Measurements from ENCODE around the gene PLD4.
"Not testable (repeated sequence)": the region's sequence is repeated elsewhere in the genome, so short reads cannot be mapped to it uniquely, and the experiment has no call there.

PLD4 gene

DNA sequence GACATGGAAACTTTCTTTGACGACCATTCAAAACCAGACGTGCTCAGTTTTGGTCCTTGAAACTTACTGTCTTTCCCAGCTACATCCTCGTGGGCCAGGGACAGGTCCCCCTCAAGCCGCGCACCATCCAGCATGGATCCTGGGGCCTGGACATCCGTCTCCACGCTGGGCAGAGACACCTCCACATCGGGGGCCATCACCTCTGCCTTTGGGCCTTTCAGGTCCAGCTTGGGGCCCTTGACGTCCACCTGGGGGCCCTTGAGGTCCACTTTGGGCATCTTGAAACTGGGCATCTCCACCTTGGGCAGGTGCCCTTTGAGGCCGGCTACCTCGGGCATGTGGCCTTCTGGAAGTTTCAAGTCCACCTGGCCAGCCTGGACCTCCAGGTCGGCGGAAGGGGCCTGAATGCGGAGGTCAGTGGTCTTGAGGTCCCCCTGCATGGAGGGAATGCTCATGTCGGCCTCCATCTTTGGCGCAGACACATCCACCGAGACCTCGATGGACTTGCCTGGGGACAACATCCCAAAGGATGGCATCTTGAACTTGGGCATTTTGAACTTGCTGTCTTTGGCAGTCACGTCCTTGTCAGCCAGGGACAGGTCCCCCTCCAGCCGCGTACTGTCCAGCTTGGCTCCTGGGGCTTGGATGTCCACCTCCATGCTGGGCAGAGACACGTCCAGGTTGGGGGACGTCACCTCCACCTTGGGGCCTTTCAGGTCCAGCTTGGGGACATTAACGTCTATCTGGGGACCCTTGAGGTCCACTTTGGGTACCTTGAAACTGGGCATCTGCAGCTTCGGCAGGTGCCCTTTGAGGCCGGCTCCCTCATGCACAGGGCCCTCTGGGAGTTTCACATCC lies 17.1 kb downstream of the PLD4 start:
- DNase-seq (ENCODE audit: low spot score) = no peak

DNA sequence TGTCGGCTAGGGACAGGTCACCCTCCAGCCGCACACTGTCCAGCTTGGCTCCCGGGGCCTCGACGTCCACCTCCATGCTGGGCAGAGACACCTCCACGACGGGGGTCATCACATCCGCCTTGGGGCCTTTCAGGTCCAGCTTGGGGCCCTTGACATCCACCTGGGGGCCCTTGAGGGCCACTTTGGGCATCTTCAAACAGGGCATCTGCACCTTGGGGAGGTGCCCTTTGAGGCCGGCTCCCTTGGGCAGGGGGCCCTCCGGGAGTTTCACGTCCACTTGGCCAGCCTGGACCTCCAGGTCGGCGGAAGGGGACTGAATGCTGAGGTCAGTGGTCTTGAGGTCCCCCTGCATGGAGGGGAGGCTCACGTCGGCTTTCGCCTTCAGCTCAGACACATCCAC lies 17.9 kb downstream of the PLD4 start:
- DNase-seq (ENCODE audit: low spot score) = no peak

- not testable (repeated sequence) for DNase-seq (ENCODE audit: low spot score)
Observed at GRCh38 chr14:104943216-104944015, 18.7 kb downstream of the PLD4 start.

GRCh38 chr14:104944016-104944308 lies 19.3 kb downstream of the PLD4 start:
- DNase-seq (ENCODE audit: low spot score) = not testable (repeated sequence)

DNA sequence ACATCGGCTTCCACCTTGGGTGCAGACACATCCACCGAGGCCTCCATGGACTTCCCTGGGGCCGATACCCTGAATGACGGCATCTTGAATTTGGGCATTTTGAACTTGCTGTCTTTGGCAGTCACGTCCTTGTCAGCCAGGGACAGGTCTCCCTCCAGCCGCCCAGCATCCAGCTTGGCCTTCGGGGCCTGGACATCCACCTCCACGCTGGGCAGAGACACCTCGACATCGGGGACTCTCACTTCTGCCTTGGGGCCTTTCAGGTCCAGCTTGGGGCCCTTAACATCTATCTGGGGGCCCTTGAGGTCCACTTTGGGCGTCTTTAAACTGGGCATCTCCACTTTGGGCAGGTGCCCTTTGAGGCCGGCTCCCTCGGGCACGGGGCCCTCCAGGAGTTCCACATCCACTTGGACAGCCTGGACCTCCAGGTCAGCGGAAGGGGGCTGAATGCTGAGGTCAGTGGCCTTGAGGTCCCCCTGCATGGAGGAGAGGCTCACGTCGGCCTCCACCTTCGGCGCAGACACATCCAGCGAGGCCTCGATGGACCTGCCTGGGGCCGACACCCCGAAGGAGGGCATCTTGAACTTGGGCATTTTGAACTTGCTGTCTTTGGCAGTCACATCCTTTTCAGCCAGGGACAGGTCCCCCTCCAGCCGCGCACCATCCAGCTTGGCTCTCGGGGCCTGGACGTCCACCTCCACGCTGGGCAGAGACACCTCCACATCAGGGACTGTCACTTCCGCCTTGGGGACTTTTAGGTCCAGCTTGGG lies 19.9 kb downstream of the PLD4 start:
- DNase-seq (ENCODE audit: low spot score) = not testable (repeated sequence)

- DNase-seq (ENCODE audit: low spot score) = not testable (repeated sequence)
Observed at GRCh38 chr14:104945266-104945665, 20.6 kb downstream of the PLD4 start.

- not testable (repeated sequence) for DNase-seq (ENCODE audit: low spot score)
Observed at GRCh38 chr14:104945986-104946965, 21.6 kb downstream of the PLD4 start.

- DNase-seq (ENCODE audit: low spot score) = not testable (repeated sequence)
Observed at GRCh38 chr14:104947201-104947600, 22.5 kb downstream of the PLD4 start.

GRCh38 chr14:104947881-104948735 lies 23.4 kb downstream of the PLD4 start:
- not testable (repeated sequence) for DNase-seq (ENCODE audit: low spot score)

GRCh38 chr14:104948736-104949031 lies 24.0 kb downstream of the PLD4 start:
- DNase-seq (ENCODE audit: low spot score) = no peak

GRCh38 chr14:104949406-104949955 lies 24.8 kb downstream of the PLD4 start:
- not testable (repeated sequence) for DNase-seq (ENCODE audit: low spot score)

- DNase-seq (ENCODE audit: low spot score) = no peak
Observed at GRCh38 chr14:104950021-104950420, 25.3 kb downstream of the PLD4 start.

- DNase-seq (ENCODE audit: low spot score) = not testable (repeated sequence)
Observed at GRCh38 chr14:104950701-104951100, 26.0 kb downstream of the PLD4 start.

DNA sequence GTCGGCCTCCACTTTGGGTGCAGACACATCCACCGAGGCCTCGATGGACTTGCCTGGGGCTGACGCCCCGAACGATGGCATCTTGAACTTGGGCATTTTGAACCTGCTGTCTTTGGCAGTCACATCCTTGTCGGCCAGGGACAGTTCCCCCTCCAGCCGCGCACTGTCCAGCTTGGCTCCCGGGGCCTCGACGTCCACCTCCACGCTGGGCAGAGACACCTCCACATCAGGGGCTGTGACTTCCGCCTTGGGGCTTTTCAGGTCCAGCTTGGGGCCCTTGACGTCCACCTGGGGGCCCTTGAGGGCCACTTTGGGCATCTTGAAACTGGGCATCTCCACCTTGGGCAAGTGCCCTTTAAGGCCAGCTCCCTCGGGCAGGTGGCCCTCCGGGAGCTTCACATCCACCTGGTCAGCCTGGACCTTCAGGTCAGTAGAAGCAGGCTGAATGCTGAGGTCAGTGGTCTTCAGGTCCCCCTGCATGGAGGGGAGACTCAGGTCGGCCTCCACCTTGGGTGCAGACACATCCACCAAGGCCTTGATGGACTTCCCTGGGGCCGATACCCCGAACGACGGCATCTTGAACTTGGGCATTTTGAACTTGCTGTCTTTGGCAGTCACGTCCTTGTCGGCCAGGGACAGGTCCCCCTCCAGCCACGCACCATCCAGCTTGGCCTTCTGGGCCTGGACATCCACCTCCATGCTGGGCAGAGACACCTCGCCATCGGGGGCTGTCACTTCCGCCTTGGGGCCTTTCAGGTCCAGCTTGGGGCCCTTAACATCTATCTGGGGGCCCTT lies 27.4 kb downstream of the PLD4 start:
- not testable (repeated sequence) for DNase-seq (ENCODE audit: low spot score)

- no peak for DNase-seq (ENCODE audit: low spot score)
Observed at GRCh38 chr14:104953097-104953496, 28.4 kb downstream of the PLD4 start.

- no peak for DNase-seq (ENCODE audit: low spot score)
Observed at GRCh38 chr14:104953896-104954656, 29.4 kb downstream of the PLD4 start.

DNA sequence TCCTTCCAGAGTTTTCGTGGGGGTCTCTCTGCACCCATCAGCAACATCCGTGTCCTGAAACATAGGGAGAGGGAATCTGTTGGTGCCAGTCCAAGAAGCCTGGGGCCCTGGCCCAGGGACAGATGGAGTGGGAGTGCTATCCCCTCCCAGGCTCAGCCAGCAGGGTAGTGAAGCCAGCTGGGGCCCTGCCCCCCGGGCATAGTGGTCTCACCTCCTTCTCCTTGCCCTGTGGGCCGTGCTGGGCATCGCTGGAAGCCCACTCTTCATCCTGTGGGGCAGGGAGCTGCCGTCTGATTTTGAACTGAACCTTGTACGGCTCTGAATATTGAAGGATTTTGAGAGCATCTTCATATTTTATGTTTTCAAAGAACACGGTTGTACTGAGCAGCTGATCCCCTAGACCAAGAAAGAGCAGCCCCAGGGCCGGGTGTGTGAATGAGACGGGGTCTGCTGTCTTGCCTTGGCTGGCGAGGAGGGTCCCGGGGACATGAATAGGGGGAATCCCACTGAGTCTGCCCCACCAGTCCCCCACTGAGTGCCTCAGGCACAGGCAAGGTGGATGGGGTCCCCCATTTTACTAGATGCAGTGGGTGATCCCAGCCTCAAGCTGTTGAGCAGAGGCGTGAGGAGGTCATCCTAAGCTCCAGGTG lies 30.2 kb downstream of the PLD4 start:
- DNase-seq (ENCODE audit: low spot score) = no peak

- DNase-seq (ENCODE audit: low spot score) = no peak
Observed at GRCh38 chr14:104955396-104955770, 30.7 kb downstream of the PLD4 start.

Data from iPS-NIHi11 (cell line).